Heart right ventricle (tissue), 16 donors: ENCODE results near the gene KRT73. TPM values are rescaled to one million over a fixed set of nuclear protein-coding genes. Genes with fewer than 3 reads are reported as not detected.
"Not testable (repeated sequence)": the region's sequence is repeated elsewhere in the genome, so short reads cannot be mapped to it uniquely, and the experiment has no call there.

Experiments
- ATAC-seq, 8 donors: fragments of 200-7000 bp; cut with Tn5 transposase; one replicate each; pipeline ENCODE4 v1.9.1; 2020; ENCODE audit warnings: mild to moderate bottlenecking in 8 of 8, moderate library complexity in 8 of 8, moderate number of reproducible peaks in 1 of 8
- DNase-seq, 2 donors: peaks; one replicate each; pipeline ENCODE4 v3.0.0-alpha.2; 2020
- H3K27ac ChIP-seq, 10 donors: fragments of 200-600 bp; sonication (generic) in 2 of 10; one replicate each; pipeline versions ENCODE4 v1.5.0 to v1.8.0; 2020 to 2022; ENCODE audit warnings: mild to moderate bottlenecking in 3 of 10
- H3K27me3 ChIP-seq, 7 donors: fragments of 200-600 bp; one replicate each; pipeline ENCODE4 v1.8.0; 2021 to 2022; ENCODE audit warnings: mild to moderate bottlenecking in 2 of 7
- H3K36me3 ChIP-seq, 9 donors: fragments of 200-600 bp; sonication (generic) in 1 of 9; one replicate each; pipeline versions ENCODE4 v1.5.0 to v1.8.0; 2020 to 2022; ENCODE audit warnings: mild to moderate bottlenecking in 2 of 9
- H3K4me1 ChIP-seq, 9 donors: fragments of 200-600 bp; sonication (generic) in 1 of 9; one replicate each; pipeline versions ENCODE4 v1.5.0 to v1.8.0; 2020 to 2022; ENCODE audit warnings: mild to moderate bottlenecking in 4 of 9
- H3K4me3 ChIP-seq, 10 donors: fragments of 200-600 bp; sonication (generic) in 2 of 10; one replicate each; pipeline versions ENCODE4 v1.5.0 to v1.8.0; 2020 to 2022; ENCODE audit warnings: mild to moderate bottlenecking in 7 of 10, moderate library complexity in 2 of 10
- H3K9me3 ChIP-seq, 11 donors: fragments of 200-600 bp in 10 of 11; sonication (generic) in 2 of 11; one replicate each; pipeline versions ENCODE4 v1.5.0 to v1.8.0; 2013 to 2022; ENCODE audit warnings: mild to moderate bottlenecking in 2 of 11, control low read depth in 1 of 11, moderate library complexity in 1 of 11
- CTCF ChIP-seq, 9 donors: fragments of 200-600 bp; sonication (generic) in 2 of 9; IDR thresholded peaks; one replicate each; pipeline versions ENCODE4 v1.5.0 to v1.8.0; 2021 to 2022; ENCODE audit warnings: antibody characterized with exemption in 9 of 9, mild to moderate bottlenecking in 5 of 9, moderate library complexity in 1 of 9
- WGBS, 2 donors: extraction: QIAGEN DNeasy Blood & Tissue Kit; methylation state at CpG; one replicate each; pipeline ENCODE4 v1.1.7; 2013; ENCODE audit warnings: inconsistent platforms in 1 of 2; 5-methylcytosine and 5-hydroxymethylcytosine counted together
- intact Hi-C, 10 donors: fragments of 100-400 bp; cut with DNase I; formaldehyde crosslinking; loops; one replicate each; pipeline versions ENCODE4 v1.11.1 to v1.14.2; 2022
- polyA plus RNA-seq, 2 donors: library from polyadenylated mRNA; stranded (reverse); fragments of 200-250 nt; gene quantifications; one replicate each; pipeline ENCODE4 v1.2.3, GENCODE V29; 2013
- total RNA-seq, 10 donors: library from RNA; stranded (reverse); fragmentation: NEBNext Ultra II Directional in 3 of 10; extraction: Animal tissue kit (Norgen Biotek cat#: 25700) in 3 of 10; gene quantifications; one replicate each; pipeline versions ENCODE4 v1.2.1 to v1.2.4, GENCODE V29; 2021 to 2023
- donor health status: Arrhythmogenic right ventricular cardiomyopathy.
- donor health status: ischemic (EF 13 %, LVEDD 7.1; RV severe dilation, severe dysfunction).
- donor health status: healthy with polysubstance abuse.
- donor health status: DM: no; HTN: yes; CAD: no.
- donor health status: DM: no; HTN: no; CAD: no.
- donor health status: ischemic (EF 25% LVEDD 6.9; RV normal size, moderate dysfunction).
- donor health status: ischemic (EF 25% LVEDD 5.7; RV mildly dilated, moderate dysfunction).
- donor health status: healthy.
- donor health status: DM: yes; HTN: yes; CAD: no.
- donor health status: Ischemic cardiomyopathy.
- donor health status: ischemic (EF 35%, LVEDD 5.7; RV mildly dilated, moderate dysfunction).
- donor health status: nonischemic (EF 11% LVEDD 7.7; RV severe dilation, severe dysfunction).
- donor health status: DM: yes; HTN: yes; CAD: no.
- donor health status: PGD.
- donor health status: ischemic (EF 29% LVEDD 5.4; RV normal size, mild dysfunction).
- donor health status: nonischemic (EF 23%, LVEDD 6.1; RV moderate dilation, normal function).

Gene KRT73
- total and polyA plus RNA-seq, 12 donors: not detected

- Histone ChIP-seq H3K36me3 (no peaks in the 10 kb centered on the region), H3K4me1 (peaks cover 0 to 4% (median 0%) of the 10 kb centered on the region in 9 donors), H3K4me3 (no peak overlapping the region), H3K27me3 (peaks cover 16 to 71% (median 61%) of the 10 kb centered on the region in 7 donors), H3K9me3 (no peaks in the 10 kb centered on the region), H3K27ac (no peak overlapping the region)
- ATAC-seq (no peak), DNase-seq (no peak)
- intact Hi-C loops: no loop called here
- TF ChIP-seq CTCF (IDR thresholded peaks at IDR 0.05): no peak
- WGBS, 2 donors: 89 to 91% methylated on average over 5 of the region's 5 CpGs
Measured at GRCh38 chr12:52598966-52599365, 19.4 kb downstream of the KRT73 start.

GRCh38 chr12:52594237-52594636 is 24.1 kb downstream of the KRT73 start:
- WGBS, 2 donors: 90 to 97% methylated on average over 4 of the region's 4 CpGs
- H3K27ac ChIP-seq, H3K4me3 ChIP-seq, intact Hi-C loops, H3K4me1 ChIP-seq, ATAC-seq, H3K9me3 ChIP-seq, DNase-seq, H3K36me3 ChIP-seq: not testable (repeated sequence)
- H3K27me3 ChIP-seq: peaks cover 0 to 54% (median 30%) of the 10 kb centered on the region in 7 donors

- no peak overlapping the region for H3K4me3 ChIP-seq
- no peak overlapping the region for H3K27ac ChIP-seq
- intact Hi-C loops: no loop called here
- ATAC-seq (no peak), DNase-seq (no peak)
- peaks cover 0 to 47% (median 20%) of the 10 kb centered on the region in 7 donors for H3K27me3 ChIP-seq
- H3K9me3 ChIP-seq: no peaks in the 10 kb centered on the region
- no peaks in the 10 kb centered on the region for H3K36me3 ChIP-seq
- 84 to 94% methylated on average over 11 of the region's 11 CpGs for WGBS, 2 donors
- no peak for TF ChIP-seq CTCF (IDR thresholded peaks at IDR 0.05)
- H3K4me1 ChIP-seq: no peaks in the 10 kb centered on the region
Measured at GRCh38 chr12:52591521-52591920, 26.8 kb downstream of the KRT73 start.

- Histone ChIP-seq H3K4me1 (no peaks in the 10 kb centered on the region), H3K9me3 (no peaks in the 10 kb centered on the region), H3K4me3 (no peak overlapping the region), H3K27me3 (peaks cover 0 to 45% (median 16%) of the 10 kb centered on the region in 7 donors), H3K36me3 (no peaks in the 10 kb centered on the region), H3K27ac (no peak overlapping the region)
- intact Hi-C loops: no loop called here
- WGBS, 2 donors: 90 to 91% methylated on average over 6 of the region's 6 CpGs
- no peak for TF ChIP-seq CTCF (IDR thresholded peaks at IDR 0.05)
- ATAC-seq: no peak
- no peak for DNase-seq
Measured at GRCh38 chr12:52590021-52590420, 28.3 kb downstream of the KRT73 start.

GRCh38 chr12:52587563-52587962 is 30.8 kb downstream of the KRT73 start:
- TF ChIP-seq CTCF (IDR thresholded peaks at IDR 0.05): no peak
- no peak for ATAC-seq

More at GRCh38 chr12:52587563-52587962, 30.8 kb downstream of the KRT73 start:
- WGBS, 2 donors: 77 to 79% methylated on average over 17 of the region's 17 CpGs
- H3K27ac ChIP-seq: no peak overlapping the region
- peaks cover 0 to 30% (median 4%) of the 10 kb centered on the region in 7 donors for H3K27me3 ChIP-seq
- no peaks in the 10 kb centered on the region for H3K36me3 ChIP-seq
- no peak overlapping the region for H3K4me3 ChIP-seq
- no peak for DNase-seq
- H3K4me1 ChIP-seq: no peaks in the 10 kb centered on the region
- intact Hi-C loops: loop anchor here in 1 of 10 donors (10.0 kb wide), 1 partner anchor 387 kb away; no protein-coding TSS in a partner anchor
- H3K9me3 ChIP-seq: no peaks in the 10 kb centered on the region
